Measurements from ENCODE around the gene ZNF681.
"Not testable (repeated sequence)": the region's sequence is repeated elsewhere in the genome, so short reads cannot be mapped to it uniquely, and the experiment has no call there.

ZNF681 gene

GRCh38 chr19:23769691-23770468 lies 11.2 kb upstream of the ZNF681 start:
- Mint-ChIP-seq H3K27me3 (ENCODE audit: low read depth) (no peaks in the 10 kb centered on the region), H3K4me3 (no peak overlapping the region), H3K27ac (no peak overlapping the region), H3K9me3 (peaks cover 38% of the 10 kb centered on the region), H3K4me1 (ENCODE audit: low read depth) (no peaks in the 10 kb centered on the region), H3K36me3 (ENCODE audit: low read depth) (peaks cover 28% of the 10 kb centered on the region)
- no peak for DNase-seq (ENCODE audit: low spot score)

- DNase-seq (ENCODE audit: low spot score) = no peak
- no peaks in the 10 kb centered on the region for H3K27me3 Mint-ChIP-seq (ENCODE audit: low read depth)
- H3K4me1 Mint-ChIP-seq (ENCODE audit: low read depth) = peaks cover 9% of the 10 kb centered on the region
- peaks cover 20% of the 10 kb centered on the region for H3K36me3 Mint-ChIP-seq (ENCODE audit: low read depth)
- H3K27ac Mint-ChIP-seq = no peak overlapping the region
- H3K4me3 Mint-ChIP-seq = no peak overlapping the region
- peaks cover 34% of the 10 kb centered on the region for H3K9me3 Mint-ChIP-seq
Observed at GRCh38 chr19:23766951-23767350, 8.3 kb upstream of the ZNF681 start.

DNA sequence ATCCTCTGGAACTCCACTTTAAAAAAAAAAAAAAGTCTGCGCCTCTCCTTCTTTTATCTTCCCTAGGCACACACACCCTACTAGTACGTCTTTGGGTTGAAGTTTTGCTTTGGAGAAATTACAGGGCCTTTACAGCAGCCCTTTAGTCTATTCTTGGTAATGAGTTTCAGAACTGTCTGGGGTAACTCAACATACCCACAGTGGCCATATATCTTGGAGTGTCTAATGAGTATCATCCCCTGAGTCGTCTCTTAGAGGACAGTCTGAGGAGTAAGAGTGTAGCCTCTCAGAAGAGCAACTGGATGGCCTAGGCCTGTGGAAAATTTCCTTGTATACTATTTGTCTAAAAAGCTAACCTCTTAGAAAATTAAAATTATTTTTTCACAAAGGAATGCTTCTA lies 6.1 kb upstream of the ZNF681 start:
- Mint-ChIP-seq H3K4me3 (peak overlapping the region; percentile 48), H3K36me3 (ENCODE audit: low read depth) (peaks cover 10% of the 10 kb centered on the region), H3K4me1 (ENCODE audit: low read depth) (peaks cover 13% of the 10 kb centered on the region), H3K27me3 (ENCODE audit: low read depth) (no peaks in the 10 kb centered on the region), H3K9me3 (peaks cover 17% of the 10 kb centered on the region), H3K27ac (no peak overlapping the region)
- DNase-seq (ENCODE audit: low spot score) = no peak

DNA sequence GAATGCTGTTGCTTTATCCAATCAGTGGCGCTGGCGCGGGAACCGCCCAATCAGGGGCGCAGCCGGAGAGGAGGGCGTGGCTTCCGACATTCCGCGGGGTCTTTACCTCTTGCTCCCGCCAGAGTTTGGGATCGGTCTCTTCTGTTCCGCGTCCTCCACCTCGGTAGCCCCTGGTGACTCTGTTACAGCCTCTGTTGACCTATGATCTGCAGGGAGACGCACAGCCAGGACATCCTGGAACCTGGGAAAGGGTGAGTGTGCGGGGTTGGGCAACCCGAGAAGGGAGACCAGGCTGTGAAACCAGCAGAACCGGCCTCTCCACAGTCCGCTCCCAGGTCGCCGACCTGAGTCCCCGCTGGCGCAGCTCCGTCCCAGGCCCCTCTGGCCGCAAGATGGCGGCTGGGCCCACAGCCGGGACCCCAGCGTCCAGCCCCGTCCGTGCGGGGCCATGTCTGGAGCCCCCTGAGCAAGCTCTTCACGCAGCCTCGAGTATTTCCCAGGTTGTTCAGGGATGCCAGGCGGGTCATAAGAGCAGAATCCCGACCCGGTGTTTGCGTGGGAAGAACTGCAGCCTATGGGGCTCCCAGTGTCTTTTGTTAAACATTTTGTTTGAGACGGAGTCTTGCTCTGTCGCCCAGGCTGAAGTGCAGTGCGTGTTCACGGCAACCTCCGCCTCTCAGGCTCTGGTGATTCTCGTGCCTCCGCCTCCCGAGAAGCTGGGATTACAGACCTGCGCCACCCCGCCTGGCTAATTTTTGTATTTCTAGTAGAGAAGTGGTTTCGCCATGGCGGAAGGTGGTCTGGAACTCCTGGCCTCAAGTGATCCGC lies 4.4 kb upstream of the ZNF681 start:
- Mint-ChIP-seq H3K9me3 (peaks cover 11% of the 10 kb centered on the region), H3K4me1 (ENCODE audit: low read depth) (peaks cover 16% of the 10 kb centered on the region), H3K27me3 (ENCODE audit: low read depth) (no peaks in the 10 kb centered on the region), H3K4me3 (peak overlapping the region; percentile 88), H3K36me3 (ENCODE audit: low read depth) (peaks cover 4% of the 10 kb centered on the region), H3K27ac (peak overlapping the region; percentile 73)
- DNase-seq (ENCODE audit: low spot score) = peak; percentile 69

- no peaks in the 10 kb centered on the region for H3K27me3 Mint-ChIP-seq (ENCODE audit: low read depth)
- no peak for DNase-seq (ENCODE audit: low spot score)
- H3K9me3 Mint-ChIP-seq = peaks cover 11% of the 10 kb centered on the region
- peak overlapping the region; percentile 88 for H3K4me3 Mint-ChIP-seq
- H3K4me1 Mint-ChIP-seq (ENCODE audit: low read depth) = peaks cover 18% of the 10 kb centered on the region
- H3K36me3 Mint-ChIP-seq (ENCODE audit: low read depth) = peaks cover 4% of the 10 kb centered on the region
- no peak overlapping the region for H3K27ac Mint-ChIP-seq
Observed at GRCh38 chr19:23762548-23762883, 3.8 kb upstream of the ZNF681 start.

- Mint-ChIP-seq H3K9me3 (peaks cover 19% of the 10 kb centered on the region), H3K4me1 (ENCODE audit: low read depth) (peaks cover 18% of the 10 kb centered on the region), H3K36me3 (ENCODE audit: low read depth) (peaks cover 12% of the 10 kb centered on the region)
- not testable (repeated sequence) for DNase-seq (ENCODE audit: low spot score); H3K27me3 Mint-ChIP-seq (ENCODE audit: low read depth); H3K27ac Mint-ChIP-seq; H3K4me3 Mint-ChIP-seq
Observed at GRCh38 chr19:23760326-23760725, 1.6 kb upstream of the ZNF681 start.

DNA sequence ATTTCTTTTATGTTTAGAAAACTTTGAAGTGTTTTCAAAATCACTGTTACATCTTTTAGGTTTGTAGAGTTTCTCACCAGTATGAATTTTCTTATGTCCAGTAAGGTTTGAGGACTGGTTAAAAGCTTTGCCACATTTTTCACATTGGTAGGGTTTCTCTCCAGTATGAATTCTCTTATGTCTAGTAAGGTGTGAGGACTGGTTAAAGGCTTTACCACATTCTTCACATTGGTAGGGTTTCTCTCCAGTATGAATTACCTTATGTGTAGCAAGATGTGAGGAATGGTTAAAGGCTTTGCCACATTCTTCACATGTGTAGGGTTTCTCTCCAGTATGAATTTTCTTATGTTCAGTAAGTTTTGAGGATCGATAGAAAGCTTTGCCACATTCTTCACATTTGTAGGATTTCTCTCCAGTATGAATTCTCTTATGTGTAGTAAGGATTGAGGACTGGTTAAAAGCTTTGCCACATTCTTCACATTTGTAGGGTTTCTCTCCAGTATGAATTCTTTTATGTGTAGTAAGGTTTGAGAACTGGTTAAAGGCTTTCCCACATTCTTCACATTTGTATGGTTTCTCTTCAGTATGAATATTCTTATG lies 15.0 kb downstream of the ZNF681 start:
- Mint-ChIP-seq H3K9me3 (peaks cover 46% of the 10 kb centered on the region), H3K36me3 (ENCODE audit: low read depth) (peaks cover 34% of the 10 kb centered on the region)
- H3K27ac Mint-ChIP-seq; DNase-seq (ENCODE audit: low spot score); H3K27me3 Mint-ChIP-seq (ENCODE audit: low read depth); H3K4me1 Mint-ChIP-seq (ENCODE audit: low read depth); H3K4me3 Mint-ChIP-seq: not testable (repeated sequence)

GRCh38 chr19:23730729-23731465 lies 27.8 kb downstream of the ZNF681 start:
- H3K27ac Mint-ChIP-seq; H3K36me3 Mint-ChIP-seq (ENCODE audit: low read depth); DNase-seq (ENCODE audit: low spot score); H3K4me1 Mint-ChIP-seq (ENCODE audit: low read depth); H3K27me3 Mint-ChIP-seq (ENCODE audit: low read depth); H3K4me3 Mint-ChIP-seq: not testable (repeated sequence)
- H3K9me3 Mint-ChIP-seq = peaks cover 35% of the 10 kb centered on the region

DNA sequence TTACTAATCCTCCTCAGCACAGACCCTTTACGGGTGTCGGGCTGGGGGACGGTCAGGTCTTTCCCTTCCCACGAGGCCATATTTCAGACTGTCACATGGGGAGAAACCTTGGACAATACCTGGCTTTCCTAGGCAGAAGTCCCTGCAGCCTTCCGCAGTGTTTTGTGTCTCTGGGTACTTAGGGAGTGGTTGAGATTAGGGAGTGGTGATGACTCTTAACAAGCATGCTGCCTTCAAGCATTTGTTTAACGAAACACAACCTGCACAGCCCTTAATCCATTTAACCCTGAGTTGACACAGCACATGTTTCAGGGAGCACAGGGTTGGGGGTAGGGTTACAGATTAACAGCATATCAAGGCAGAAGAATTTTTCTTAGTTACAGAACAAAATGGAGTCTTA lies 34.5 kb downstream of the ZNF681 start:
- H3K9me3 Mint-ChIP-seq = peaks cover 39% of the 10 kb centered on the region
- not testable (repeated sequence) for H3K27me3 Mint-ChIP-seq (ENCODE audit: low read depth); DNase-seq (ENCODE audit: low spot score); H3K27ac Mint-ChIP-seq; H3K4me1 Mint-ChIP-seq (ENCODE audit: low read depth); H3K36me3 Mint-ChIP-seq (ENCODE audit: low read depth); H3K4me3 Mint-ChIP-seq

- no peaks in the 10 kb centered on the region for H3K4me1 Mint-ChIP-seq (ENCODE audit: low read depth)
- no peak overlapping the region for H3K27ac Mint-ChIP-seq
- DNase-seq (ENCODE audit: low spot score) = no peak
- H3K9me3 Mint-ChIP-seq = peaks cover 23% of the 10 kb centered on the region
- no peak overlapping the region for H3K4me3 Mint-ChIP-seq
- H3K36me3 Mint-ChIP-seq (ENCODE audit: low read depth) = peaks cover 1% of the 10 kb centered on the region
- H3K27me3 Mint-ChIP-seq (ENCODE audit: low read depth) = no peaks in the 10 kb centered on the region
Observed at GRCh38 chr19:23718802-23719201, 39.9 kb downstream of the ZNF681 start.

- no peaks in the 10 kb centered on the region for H3K4me1 Mint-ChIP-seq (ENCODE audit: low read depth)
- peaks cover 1% of the 10 kb centered on the region for H3K36me3 Mint-ChIP-seq (ENCODE audit: low read depth)
- DNase-seq (ENCODE audit: low spot score) = no peak
- no peak overlapping the region for H3K4me3 Mint-ChIP-seq
- no peak overlapping the region for H3K27ac Mint-ChIP-seq
- no peaks in the 10 kb centered on the region for H3K27me3 Mint-ChIP-seq (ENCODE audit: low read depth)
- peaks cover 17% of the 10 kb centered on the region for H3K9me3 Mint-ChIP-seq
Observed at GRCh38 chr19:23716792-23717191, 41.9 kb downstream of the ZNF681 start.

GRCh38 chr19:23709347-23709746 lies 49.3 kb downstream of the ZNF681 start:
- Mint-ChIP-seq H3K4me1 (ENCODE audit: low read depth) (no peaks in the 10 kb centered on the region), H3K4me3 (no peak overlapping the region), H3K36me3 (ENCODE audit: low read depth) (no peaks in the 10 kb centered on the region), H3K9me3 (peaks cover 20% of the 10 kb centered on the region), H3K27me3 (ENCODE audit: low read depth) (no peaks in the 10 kb centered on the region), H3K27ac (no peak overlapping the region)
- DNase-seq (ENCODE audit: low spot score) = no peak

- Mint-ChIP-seq H3K36me3 (ENCODE audit: low read depth) (no peaks in the 10 kb centered on the region), H3K27ac (no peak overlapping the region), H3K4me3 (no peak overlapping the region), H3K27me3 (ENCODE audit: low read depth) (no peaks in the 10 kb centered on the region), H3K9me3 (peaks cover 38% of the 10 kb centered on the region), H3K4me1 (ENCODE audit: low read depth) (no peaks in the 10 kb centered on the region)
- DNase-seq (ENCODE audit: low spot score) = no peak
Observed at GRCh38 chr19:23706657-23707056, 52.0 kb downstream of the ZNF681 start.

DNA sequence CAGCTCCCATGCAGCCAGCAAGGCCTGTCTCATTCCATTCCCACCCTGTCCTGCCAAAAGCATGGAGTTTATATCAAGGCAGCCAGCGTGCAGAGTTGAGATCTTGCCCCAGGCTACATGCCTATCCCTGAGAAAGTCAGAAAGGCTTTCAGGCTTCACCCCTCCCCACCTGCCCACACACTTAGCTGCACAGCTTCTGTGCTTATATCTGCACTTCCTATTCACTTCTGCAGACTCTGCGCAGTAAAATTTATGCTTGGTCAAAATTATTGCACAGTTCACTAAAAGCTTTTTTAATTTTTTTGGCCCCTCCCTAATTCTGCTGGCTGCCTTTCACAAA lies 59.2 kb downstream of the ZNF681 start:
- no peaks in the 10 kb centered on the region for H3K27me3 Mint-ChIP-seq (ENCODE audit: low read depth)
- H3K27ac Mint-ChIP-seq = no peak overlapping the region
- H3K4me3 Mint-ChIP-seq = no peak overlapping the region
- peaks cover 70% of the 10 kb centered on the region for H3K9me3 Mint-ChIP-seq
- DNase-seq (ENCODE audit: low spot score) = no peak
- H3K36me3 Mint-ChIP-seq (ENCODE audit: low read depth) = no peaks in the 10 kb centered on the region
- no peaks in the 10 kb centered on the region for H3K4me1 Mint-ChIP-seq (ENCODE audit: low read depth)
